Trophoblast cell (in vitro differentiated cells and primary cell): ENCODE results near the gene N4BP2L2.

Source experiments
- DNase-seq, 2 donors: peaks; one replicate each; pipeline ENCODE4 v3.0.0-alpha.2; 2016
- H2AFZ ChIP-seq: 2 replicates; pipeline ENCODE4 v1.6.1; 2013; ENCODE audit warnings: low read length, moderate library complexity, mild to moderate bottlenecking; ENCODE audit not compliant: insufficient read depth, poor library complexity
- H2AK5ac ChIP-seq: 2 replicates; pipeline ENCODE4 v1.6.1; 2013; ENCODE audit warnings: mild to moderate bottlenecking, low read length
- H2BK120ac ChIP-seq: 2 replicates; pipeline ENCODE4 v1.6.1; 2013; ENCODE audit warnings: low read length, mild to moderate bottlenecking, moderate library complexity; ENCODE audit not compliant: insufficient read depth, poor library complexity
- H2BK12ac ChIP-seq: 2 replicates; pipeline ENCODE4 v1.6.1; 2013; ENCODE audit warnings: mild to moderate bottlenecking, low read length, moderate library complexity
- H2BK5ac ChIP-seq: 2 replicates; pipeline ENCODE4 v1.6.1; 2013; ENCODE audit warnings: low read length, low read depth, moderate library complexity, mild to moderate bottlenecking; ENCODE audit not compliant: poor library complexity
- H3K14ac ChIP-seq: 2 replicates; pipeline ENCODE4 v1.6.1; 2013; ENCODE audit warnings: mild to moderate bottlenecking, low read length
- H3K18ac ChIP-seq: 2 replicates; pipeline ENCODE4 v1.6.1; 2013; ENCODE audit warnings: mild to moderate bottlenecking, low read length
- H3K23ac ChIP-seq: 2 replicates; pipeline ENCODE4 v1.6.1; 2013; ENCODE audit warnings: low read length
- H3K27ac ChIP-seq: 2 replicates; pipeline ENCODE4 v1.5.1; 2013; ENCODE audit warnings: low read depth, mild to moderate bottlenecking, inconsistent platforms, low read length, moderate library complexity
- H3K27me3 ChIP-seq: 2 replicates; pipeline ENCODE4 v1.6.1; 2013; ENCODE audit warnings: inconsistent platforms, mild to moderate bottlenecking, low read length, moderate library complexity; ENCODE audit not compliant: insufficient read depth
- H3K36me3 ChIP-seq, 2 experiments: 1 replicate in 1 of 2; 2 replicates in 1 of 2; pipeline ENCODE4 v1.6.1; 2013; ENCODE audit warnings: low read length in 2 of 2, mild to moderate bottlenecking in 2 of 2, moderate library complexity in 1 of 2; ENCODE audit not compliant: insufficient read depth in 2 of 2, control insufficient read depth in 1 of 2
- H3K4ac ChIP-seq: 2 replicates; pipeline ENCODE4 v1.6.1; 2013; ENCODE audit warnings: low read depth, mild to moderate bottlenecking, low read length, moderate library complexity
- H3K4me1 ChIP-seq, 2 experiments: 1 replicate in 1 of 2; 2 replicates in 1 of 2; pipeline ENCODE4 v1.6.1; 2013; ENCODE audit warnings: low read length in 2 of 2, mild to moderate bottlenecking in 2 of 2, moderate library complexity in 1 of 2; ENCODE audit not compliant: insufficient read depth in 2 of 2, control insufficient read depth in 1 of 2
- H3K4me2 ChIP-seq: 2 replicates; pipeline ENCODE4 v1.6.1; 2013; ENCODE audit warnings: inconsistent platforms, mild to moderate bottlenecking, low read length, moderate library complexity
- H3K4me3 ChIP-seq: 2 replicates; pipeline ENCODE4 v1.5.1; 2013; ENCODE audit warnings: mild to moderate bottlenecking, low read depth, low read length, inconsistent platforms
- H3K79me1 ChIP-seq: one replicate; pipeline ENCODE4 v1.6.1; 2013; ENCODE audit warnings: low read length
- H3K79me2 ChIP-seq: 2 replicates; pipeline ENCODE4 v1.6.1; 2013; ENCODE audit warnings: low read length, mild to moderate bottlenecking; ENCODE audit not compliant: control insufficient read depth, insufficient read depth, poor library complexity
- H3K9ac ChIP-seq: 2 replicates; pipeline ENCODE4 v1.6.1; 2013; ENCODE audit warnings: mild to moderate bottlenecking, low read length
- H3K9me3 ChIP-seq: 2 replicates; pipeline ENCODE4 v1.6.1; 2013; ENCODE audit warnings: low read depth, mild to moderate bottlenecking, control low read depth, inconsistent platforms, low read length; ENCODE audit not compliant: insufficient read depth
- H4K12ac ChIP-seq: 2 replicates; pipeline ENCODE4 v1.6.1; 2013; ENCODE audit warnings: low read depth, mild to moderate bottlenecking, low read length, moderate library complexity
- H4K8ac ChIP-seq: 2 replicates; pipeline ENCODE4 v1.6.1; 2013; ENCODE audit warnings: low read depth, mild to moderate bottlenecking, low read length, moderate library complexity
- H4K91ac ChIP-seq: one replicate; pipeline ENCODE4 v1.6.1; 2013; ENCODE audit warnings: low read depth, mild to moderate bottlenecking, low read length, moderate library complexity
- WGBS: extraction: QIAGEN DNeasy Blood & Tissue Kit; methylation state at CpG from one replicate; pipeline ENCODE4 v1.1.7; 2013; ENCODE audit warnings: missing lambda C conversion rate; ENCODE audit not compliant: insufficient read length, insufficient coverage; ENCODE audit errors: extremely low coverage; 5-methylcytosine and 5-hydroxymethylcytosine counted together

The N4BP2L2 gene

DNA sequence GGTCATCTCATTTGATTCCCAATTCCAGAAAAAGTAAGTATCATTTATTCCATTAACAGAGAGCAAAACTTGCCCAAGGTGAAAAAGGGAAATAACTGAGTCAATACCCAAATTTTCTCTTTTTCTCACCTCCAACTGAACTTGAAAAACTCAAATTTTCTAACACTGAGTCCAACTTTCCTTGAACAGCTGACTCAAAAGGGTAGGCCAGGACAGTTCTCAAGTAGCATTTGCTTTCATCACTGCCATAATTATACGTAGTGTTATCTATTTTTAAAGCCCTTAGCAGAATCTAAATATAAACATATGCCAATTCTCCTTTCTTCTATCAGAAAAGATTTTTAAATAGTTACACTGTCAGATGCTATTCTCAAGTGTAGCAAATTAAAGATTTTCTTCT lies 3.5 kb downstream of the N4BP2L2 start:
- H3K23ac ChIP-seq, result no peak overlapping the region
- H3K14ac ChIP-seq, result no peak overlapping the region
- H4K8ac ChIP-seq, result no peak overlapping the region
- no peak overlapping the region for H3K4ac ChIP-seq
- H4K91ac ChIP-seq, result no peak overlapping the region
- H3K9me3 ChIP-seq, result no peaks in the 10 kb centered on the region
- H2BK12ac ChIP-seq, result no peak overlapping the region
- no CpG with 5 or more reads among the region's 1 CpG for WGBS
- no peak overlapping the region for H2BK5ac ChIP-seq
- no peak overlapping the region for H2AK5ac ChIP-seq
- H3K36me3 ChIP-seq, result peaks cover 4 to 6% of the 10 kb centered on the region in 2 experiments
- H4K12ac ChIP-seq, result no peak overlapping the region
- H3K27me3 ChIP-seq, result no peaks in the 10 kb centered on the region
- H3K9ac ChIP-seq, result no peak overlapping the region
- peaks cover 11% of the 10 kb centered on the region for H3K79me2 ChIP-seq
- H3K4me1 ChIP-seq, result peaks cover 0 to 1% of the 10 kb centered on the region in 2 experiments
- H3K27ac ChIP-seq, result no peak overlapping the region
- DNase-seq, result no peak
- no peak overlapping the region for H3K18ac ChIP-seq
- no peak overlapping the region for H2AFZ ChIP-seq
- no peak overlapping the region for H2BK120ac ChIP-seq
- H3K79me1 ChIP-seq, result peaks cover 13% of the 10 kb centered on the region
- no peak overlapping the region for H3K4me2 ChIP-seq
- H3K4me3 ChIP-seq, result no peak overlapping the region

DNA sequence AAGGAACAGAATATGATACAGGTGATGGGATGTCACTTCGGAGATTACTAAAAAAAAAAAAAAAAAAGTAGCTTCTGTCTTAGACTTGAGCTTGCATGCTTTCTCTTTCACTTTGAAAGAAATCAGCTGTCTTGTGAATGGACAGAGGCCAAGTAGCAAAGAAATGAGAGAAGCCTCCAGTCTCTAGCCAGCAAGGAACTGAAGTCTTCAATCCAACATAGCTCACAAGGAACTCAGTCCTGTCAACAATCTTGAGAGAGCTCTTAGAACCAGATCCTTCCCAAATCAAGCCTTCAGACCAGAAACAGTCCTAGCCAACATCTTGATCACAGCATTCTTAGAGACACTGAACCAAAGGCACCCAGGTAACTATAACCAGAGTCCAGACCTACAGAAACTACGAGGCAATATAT lies 7.7 kb downstream of the N4BP2L2 start:
- H2AFZ ChIP-seq, result no peak overlapping the region
- H3K18ac ChIP-seq, result no peak overlapping the region
- no peak overlapping the region for H3K14ac ChIP-seq
- H3K9me3 ChIP-seq, result no peaks in the 10 kb centered on the region
- no CpG with 5 or more reads among the region's 2 CpGs for WGBS
- no peak overlapping the region for H4K91ac ChIP-seq
- no peaks in the 10 kb centered on the region for H3K79me1 ChIP-seq
- DNase-seq, result no peak
- no peaks in the 10 kb centered on the region for H3K4me1 ChIP-seq
- H3K27me3 ChIP-seq, result no peaks in the 10 kb centered on the region
- no peak overlapping the region for H3K4me3 ChIP-seq
- H3K36me3 ChIP-seq, result peaks cover 4 to 6% of the 10 kb centered on the region in 2 experiments
- no peak overlapping the region for H4K12ac ChIP-seq
- peaks cover 2% of the 10 kb centered on the region for H3K79me2 ChIP-seq
- no peak overlapping the region for H3K4me2 ChIP-seq
- no peak overlapping the region for H4K8ac ChIP-seq
- no peak overlapping the region for H3K27ac ChIP-seq
- no peak overlapping the region for H3K4ac ChIP-seq
- no peak overlapping the region for H2AK5ac ChIP-seq
- H3K23ac ChIP-seq, result no peak overlapping the region
- no peak overlapping the region for H3K9ac ChIP-seq
- no peak overlapping the region for H2BK12ac ChIP-seq
- no peak overlapping the region for H2BK120ac ChIP-seq
- H2BK5ac ChIP-seq, result no peak overlapping the region

DNA sequence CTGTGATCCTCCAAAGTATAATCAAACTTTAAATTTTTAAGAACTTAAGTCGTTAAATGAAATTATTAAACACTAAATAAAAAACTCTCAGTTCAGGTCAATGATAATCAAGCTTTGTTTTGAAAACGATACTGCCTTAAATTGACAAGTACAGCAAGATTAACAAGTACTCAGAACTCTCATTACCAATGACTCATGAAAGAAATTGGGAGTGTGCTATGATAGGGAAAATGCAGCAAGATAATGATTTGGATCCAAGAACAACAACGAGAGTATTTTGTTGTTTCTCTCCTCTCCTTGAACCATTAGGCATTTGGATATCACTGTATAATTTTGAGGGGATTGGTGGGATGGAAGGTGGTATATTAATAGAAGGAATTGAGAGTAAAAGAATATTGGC lies 10.2 kb downstream of the N4BP2L2 start:
- Histone ChIP-seq H2BK120ac (no peak overlapping the region), H3K36me3 (peaks cover 3 to 5% of the 10 kb centered on the region in 2 experiments), H3K9me3 (no peaks in the 10 kb centered on the region), H3K79me1 (no peaks in the 10 kb centered on the region), H2AFZ (no peak overlapping the region), H3K4me2 (no peak overlapping the region), H3K23ac (no peak overlapping the region), H3K4me1 (no peaks in the 10 kb centered on the region), H4K12ac (no peak overlapping the region), H3K27ac (no peak overlapping the region), H3K27me3 (no peaks in the 10 kb centered on the region), H3K4ac (no peak overlapping the region), H2BK12ac (no peak overlapping the region), H3K79me2 (no peaks in the 10 kb centered on the region), H3K4me3 (no peak overlapping the region), H2BK5ac (no peak overlapping the region), H4K91ac (no peak overlapping the region), H3K18ac (no peak overlapping the region), H4K8ac (no peak overlapping the region), H3K14ac (no peak overlapping the region), H3K9ac (no peak overlapping the region), H2AK5ac (no peak overlapping the region)
- no CpG with 5 or more reads among the region's 3 CpGs for WGBS
- DNase-seq, result no peak

DNA sequence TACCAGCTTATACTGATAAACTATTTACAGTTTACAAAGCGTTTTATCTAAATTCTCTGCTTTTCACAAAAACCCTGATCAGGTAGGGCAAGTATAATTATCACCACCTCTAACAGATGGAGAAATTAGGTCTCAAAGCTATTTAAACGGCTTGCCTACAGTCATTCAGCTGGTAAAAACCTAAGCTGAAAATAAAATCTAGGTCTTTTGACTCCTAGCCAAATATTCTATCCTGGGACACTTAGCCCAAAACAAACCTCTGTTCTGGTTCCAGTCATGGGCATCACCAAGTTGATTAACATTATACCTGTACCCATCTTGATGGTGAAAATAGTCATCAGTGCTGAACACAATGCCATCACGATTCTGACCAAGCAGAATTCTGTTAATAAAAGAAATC lies 11.4 kb downstream of the N4BP2L2 start:
- no peak overlapping the region for H3K23ac ChIP-seq
- no peaks in the 10 kb centered on the region for H3K4me1 ChIP-seq
- no peak overlapping the region for H2AK5ac ChIP-seq
- H3K4ac ChIP-seq, result no peak overlapping the region
- no peaks in the 10 kb centered on the region for H3K79me1 ChIP-seq
- no peak overlapping the region for H4K8ac ChIP-seq
- H3K4me2 ChIP-seq, result no peak overlapping the region
- no peak overlapping the region for H3K9ac ChIP-seq
- H3K27ac ChIP-seq, result no peak overlapping the region
- H3K18ac ChIP-seq, result no peak overlapping the region
- no peak overlapping the region for H2BK120ac ChIP-seq
- H2BK12ac ChIP-seq, result no peak overlapping the region
- H3K27me3 ChIP-seq, result no peaks in the 10 kb centered on the region
- no peak overlapping the region for H4K91ac ChIP-seq
- no peak overlapping the region for H3K14ac ChIP-seq
- no peak overlapping the region for H2BK5ac ChIP-seq
- DNase-seq, result no peak
- no peaks in the 10 kb centered on the region for H3K9me3 ChIP-seq
- no peak overlapping the region for H3K4me3 ChIP-seq
- H3K36me3 ChIP-seq, result peaks cover 3 to 5% of the 10 kb centered on the region in 2 experiments
- H4K12ac ChIP-seq, result no peak overlapping the region
- no peak overlapping the region for H2AFZ ChIP-seq
- WGBS, result no CpG with 5 or more reads among the region's 3 CpGs
- no peaks in the 10 kb centered on the region for H3K79me2 ChIP-seq
